ENCODE data around the gene DHRSX.
"Not testable (repeated sequence)": the region's sequence is repeated elsewhere in the genome, so short reads cannot be mapped to it uniquely, and the experiment has no call there.

Gene DHRSX

GRCh38 chrX:2517055-2517454, 16.3 kb upstream of the DHRSX start:
- no peak for DNase-seq

- DNase-seq: no peak
Measured at GRCh38 chrX:2516623-2517022, 15.8 kb upstream of the DHRSX start.

GRCh38 chrX:2514131-2514530, 13.4 kb upstream of the DHRSX start:
- DNase-seq: no peak

DNA sequence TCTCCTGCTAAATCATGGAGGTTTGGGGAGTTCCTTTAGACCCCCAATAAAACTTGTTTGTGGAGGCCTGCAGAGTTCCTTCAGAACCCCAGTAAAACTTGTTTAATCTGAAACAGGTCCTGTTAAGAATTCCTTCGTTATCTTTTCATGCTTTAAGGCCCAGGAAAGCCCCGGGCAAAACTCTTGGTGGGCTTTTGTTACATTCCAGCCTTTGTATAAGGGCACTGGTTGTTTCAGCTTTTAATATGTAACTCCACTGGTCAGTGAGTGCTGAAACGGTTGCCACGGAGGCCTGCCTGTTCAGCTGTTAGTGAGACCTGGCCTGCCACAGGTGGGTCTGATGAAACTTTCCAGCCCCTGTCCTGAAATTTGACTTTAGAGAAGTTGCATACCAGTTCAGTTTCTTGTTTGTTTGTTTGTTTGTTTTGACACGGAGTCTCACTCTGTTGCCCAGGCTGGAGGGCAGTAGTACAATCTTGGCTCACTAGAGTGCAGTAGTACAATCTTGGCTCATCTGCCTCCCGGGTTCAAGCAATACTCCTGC, 12.4 kb upstream of the DHRSX start:
- no peak for DNase-seq

- no peak for DNase-seq
Measured at GRCh38 chrX:2512501-2512900, 11.7 kb upstream of the DHRSX start.

DNA sequence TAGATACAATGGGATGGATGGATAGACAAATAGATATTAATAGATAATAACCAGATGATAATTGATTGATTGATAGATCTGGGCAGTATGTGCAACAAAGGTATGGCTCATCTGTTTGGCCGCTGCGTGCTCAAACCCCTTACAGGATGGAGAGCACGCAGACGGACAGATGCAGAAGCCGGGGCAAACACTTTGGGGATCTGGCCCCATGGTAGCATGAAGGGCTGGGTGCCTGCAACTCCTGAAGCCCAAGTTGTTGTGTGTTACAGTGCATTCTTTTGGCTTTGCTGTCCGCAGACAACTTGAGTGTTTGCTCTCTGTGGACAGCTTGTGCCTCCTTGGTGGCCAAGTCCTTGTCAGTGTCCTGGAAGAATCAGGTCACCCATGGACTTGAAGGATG, 10.6 kb upstream of the DHRSX start:
- DNase-seq: no peak

- no peak for DNase-seq
Measured at GRCh38 chrX:2508648-2509335, 8.0 kb upstream of the DHRSX start.

DNA sequence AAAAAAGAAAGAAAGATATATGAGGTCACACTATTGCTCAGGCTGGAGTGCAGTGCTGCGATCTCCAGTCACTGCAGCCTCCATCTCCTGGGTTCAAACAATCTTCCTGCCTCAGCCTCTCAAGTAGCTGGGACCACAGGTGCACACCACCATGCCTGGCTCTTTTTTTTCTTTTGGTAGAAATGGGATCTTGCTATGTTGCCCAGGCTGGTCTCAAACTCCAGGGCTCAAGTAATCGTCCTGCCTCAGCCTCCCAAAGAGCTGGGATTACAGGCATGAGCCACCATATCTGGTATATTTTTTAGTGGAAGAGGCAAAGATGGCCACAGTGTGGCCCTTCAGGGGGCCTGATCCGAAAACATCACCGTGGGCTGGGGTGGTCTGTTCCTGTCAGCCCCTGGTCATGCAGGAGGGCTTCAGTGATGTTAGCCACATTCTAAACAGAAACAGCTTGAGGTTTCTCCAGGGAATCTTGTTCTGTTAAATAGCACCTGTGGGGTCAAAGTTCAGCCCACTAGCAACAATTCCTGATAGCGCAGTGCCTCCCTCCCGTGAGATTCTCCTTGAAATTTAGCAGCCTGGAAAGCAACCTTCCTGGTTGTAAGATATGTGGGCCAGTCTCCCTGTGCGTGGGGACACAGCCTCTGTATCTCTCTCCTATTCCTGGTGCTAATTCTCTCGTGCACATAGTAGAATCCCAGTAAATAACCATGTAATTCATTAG, 7.3 kb upstream of the DHRSX start:
- no peak for DNase-seq

GRCh38 chrX:2507196-2507595, 6.4 kb upstream of the DHRSX start:
- DNase-seq: no peak

DNA sequence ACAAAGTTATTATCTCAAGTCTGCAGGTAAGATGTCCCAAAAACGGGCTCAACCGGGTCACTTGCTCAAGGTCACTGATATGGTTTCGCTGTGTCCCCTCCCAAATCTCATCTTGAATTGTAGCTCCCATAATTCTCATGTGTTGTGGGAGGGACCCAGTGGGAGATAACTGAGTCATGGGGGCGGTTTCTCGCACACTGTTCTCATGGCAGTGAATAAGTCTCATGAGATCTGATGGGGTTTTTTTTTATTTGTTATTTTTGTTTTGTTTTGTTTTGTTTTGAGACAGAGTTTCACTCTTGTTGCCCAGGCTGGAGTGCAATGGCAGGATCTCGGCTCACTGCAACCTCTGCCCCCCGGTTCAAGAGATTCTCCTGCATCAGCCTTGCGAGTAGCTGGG, 4.6 kb upstream of the DHRSX start:
- not testable (repeated sequence) for DNase-seq

GRCh38 chrX:2504706-2505332, 4.0 kb upstream of the DHRSX start:
- no peak for DNase-seq

DNA sequence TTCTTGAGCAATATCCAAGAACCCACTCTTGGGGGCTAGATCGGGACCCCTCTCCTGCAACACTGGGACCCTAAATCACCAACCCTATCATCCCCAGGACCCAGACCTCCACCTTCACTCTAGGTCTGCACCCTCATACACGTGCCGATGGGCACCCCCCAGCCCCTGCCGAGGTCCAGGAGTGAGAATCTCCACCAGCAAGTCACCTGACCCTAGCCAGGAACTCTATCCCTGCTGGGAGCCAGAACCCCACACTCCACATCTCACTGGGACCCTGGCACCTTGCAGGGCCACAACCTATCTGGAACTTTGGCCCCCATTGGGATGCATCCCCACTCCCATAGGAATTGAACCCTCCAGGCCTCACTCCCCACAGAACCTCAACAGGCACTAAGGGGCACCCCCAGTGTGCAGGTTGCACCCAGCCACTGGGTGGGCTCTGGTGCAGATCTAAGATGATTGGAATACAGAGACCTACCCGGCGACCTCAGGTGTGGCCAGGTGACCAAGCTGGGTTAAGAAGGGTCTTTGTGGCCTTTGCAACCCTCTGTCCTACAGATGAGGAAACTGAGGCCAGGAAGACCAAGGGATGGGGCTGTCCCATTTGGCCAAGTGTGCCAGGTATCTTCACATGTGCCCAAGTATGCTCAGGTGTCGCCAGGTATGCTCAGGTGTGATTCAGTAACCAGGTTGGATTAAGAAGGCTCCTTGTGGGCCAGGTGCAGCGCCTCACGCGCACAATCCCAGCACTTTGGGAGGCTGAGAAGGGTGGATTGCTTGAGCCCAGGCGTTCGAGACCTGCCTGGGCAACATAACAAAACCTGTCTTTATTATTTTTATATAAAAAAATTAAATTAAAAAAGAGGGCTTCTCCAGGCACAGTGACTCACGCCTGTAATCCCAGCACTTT, 3.1 kb upstream of the DHRSX start:
- DNase-seq: no peak

DNA sequence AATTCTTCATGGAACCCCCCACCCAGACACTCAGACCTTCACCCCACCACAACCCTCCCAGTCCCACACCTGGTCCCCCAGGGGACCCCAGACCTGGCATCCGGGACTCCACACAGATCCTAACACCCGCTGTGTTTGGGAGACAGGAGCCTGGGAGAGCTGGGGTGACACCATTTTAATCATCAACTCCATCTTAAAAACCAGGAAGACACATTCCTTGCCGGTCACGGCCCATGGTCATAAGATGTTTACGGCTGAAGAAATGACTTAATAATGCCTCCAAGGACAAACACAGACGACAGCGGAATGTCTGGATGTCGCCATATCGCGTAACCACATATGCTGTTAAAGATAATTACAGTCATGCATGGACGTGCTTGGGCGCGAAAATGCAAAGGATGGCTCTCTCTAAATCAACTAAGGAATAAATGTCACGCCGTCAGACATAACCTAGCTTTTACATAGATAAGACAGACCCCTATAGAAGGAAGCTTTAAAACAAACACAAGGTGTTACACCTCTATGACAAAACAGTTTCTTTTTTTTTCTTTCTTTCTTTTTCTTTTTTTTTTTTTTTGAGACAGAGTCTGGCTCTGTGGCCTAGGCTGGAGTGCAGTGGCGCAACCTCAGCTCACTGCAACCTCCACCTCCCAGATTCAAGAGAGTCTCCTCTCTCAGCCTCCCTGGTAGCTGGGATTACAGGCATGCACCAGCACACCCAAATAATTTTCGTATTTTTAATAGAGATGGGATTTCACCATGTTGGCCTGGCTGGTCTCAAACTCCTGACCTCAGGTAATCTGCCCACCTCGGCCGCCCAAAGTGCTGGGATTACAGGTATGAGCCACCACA, 2.1 kb upstream of the DHRSX start:
- no peak for DNase-seq

GRCh38 chrX:2502120-2502667, 1.4 kb upstream of the DHRSX start:
- no peak for DNase-seq

- no peak for DNase-seq
Measured at GRCh38 chrX:2501559-2502102, 855 bp upstream of the DHRSX start.

- DNase-seq: no peak
Measured at GRCh38 chrX:2500091-2500802, 529 bp downstream of the DHRSX start.

DNA sequence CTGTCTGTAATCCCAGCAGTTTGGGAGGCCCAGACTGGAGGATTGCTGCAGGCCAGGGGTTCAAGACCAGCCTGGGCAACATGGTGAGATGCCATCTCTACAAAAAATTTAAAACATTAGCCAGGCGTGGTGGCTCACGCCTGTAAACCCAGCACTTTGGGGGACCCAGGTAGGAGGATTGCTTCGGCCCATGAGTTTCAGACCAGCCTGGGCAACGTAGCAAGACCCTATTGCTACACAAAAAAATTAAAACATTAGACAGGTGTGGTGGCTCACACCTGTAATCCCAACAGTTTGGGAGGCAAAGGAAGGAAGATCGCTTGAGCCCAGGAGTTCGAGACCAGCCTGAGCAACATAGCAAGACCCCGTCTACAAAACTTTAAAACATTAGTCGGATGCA, 1.3 kb downstream of the DHRSX start:
- DNase-seq: no peak

- no peak for DNase-seq
Measured at GRCh38 chrX:2498781-2499302, 1.9 kb downstream of the DHRSX start.

DNA sequence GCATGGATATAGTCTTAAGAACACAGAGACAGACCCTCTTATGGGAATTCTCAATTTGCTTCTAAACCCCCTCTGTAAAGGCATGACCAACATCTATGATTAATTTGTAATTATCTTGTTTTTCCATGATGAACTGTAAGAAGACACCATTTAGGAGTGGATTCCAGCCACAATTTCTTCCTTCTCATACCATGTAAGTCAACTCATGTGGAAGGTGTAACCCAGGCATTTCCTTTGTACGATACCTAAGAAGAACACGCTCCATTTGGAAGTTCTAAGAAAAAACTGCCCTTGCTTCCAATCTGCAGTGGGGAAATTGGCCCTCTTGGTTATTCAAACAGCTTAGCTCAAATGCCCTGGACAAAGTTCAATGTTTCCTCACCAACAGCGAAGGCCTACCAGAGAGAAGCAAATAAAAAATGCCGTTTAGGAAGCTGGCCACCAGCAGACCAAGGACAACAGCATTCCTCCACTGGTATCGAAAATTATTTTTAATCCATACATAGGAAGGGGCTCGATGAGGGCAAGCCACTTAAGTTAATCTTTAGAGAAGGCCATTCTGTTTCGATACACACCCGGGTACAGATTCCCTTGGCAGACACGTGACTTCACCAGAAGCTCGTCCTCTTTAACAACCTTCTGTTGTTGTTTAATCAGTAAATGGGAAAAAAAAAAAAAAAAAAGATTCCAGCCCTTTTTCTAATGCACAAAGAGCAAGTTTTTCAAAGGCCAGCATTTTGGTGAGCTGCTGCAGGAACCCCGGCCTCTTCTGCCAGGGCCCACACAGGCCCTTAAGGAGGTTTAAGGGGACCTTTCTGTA, 2.6 kb downstream of the DHRSX start:
- DNase-seq: no peak
